B cell (primary cell): ENCODE results near the gene KRTAP10-9.
"Not testable (repeated sequence)": the region's sequence is repeated elsewhere in the genome, so short reads cannot be mapped to it uniquely, and the experiment has no call there.

Source experiments
- EZH2 ChIP-seq: IDR thresholded peaks from 2 replicates; pipeline ENCODE4 v1.6.1; 2012; ENCODE audit warnings: borderline replicate concordance, low read depth, mild to moderate bottlenecking, moderate library complexity, low read length; ENCODE audit not compliant: insufficient read depth, poor library complexity, severe bottlenecking
- TF ChIP-seq, protein P1 (sequence below): fragments of 200-600 bp; IDR thresholded peaks from one replicate; pipeline ENCODE4 v1.8.0; 2022; ENCODE audit warnings: antibody characterized with exemption, mild to moderate bottlenecking

GRCh38 chr21:44580231-44580821 is 46.6 kb upstream of the KRTAP10-9 start, which contains the start of gene KRTAP10-5:
- TF ChIP-seq, protein P1, sequence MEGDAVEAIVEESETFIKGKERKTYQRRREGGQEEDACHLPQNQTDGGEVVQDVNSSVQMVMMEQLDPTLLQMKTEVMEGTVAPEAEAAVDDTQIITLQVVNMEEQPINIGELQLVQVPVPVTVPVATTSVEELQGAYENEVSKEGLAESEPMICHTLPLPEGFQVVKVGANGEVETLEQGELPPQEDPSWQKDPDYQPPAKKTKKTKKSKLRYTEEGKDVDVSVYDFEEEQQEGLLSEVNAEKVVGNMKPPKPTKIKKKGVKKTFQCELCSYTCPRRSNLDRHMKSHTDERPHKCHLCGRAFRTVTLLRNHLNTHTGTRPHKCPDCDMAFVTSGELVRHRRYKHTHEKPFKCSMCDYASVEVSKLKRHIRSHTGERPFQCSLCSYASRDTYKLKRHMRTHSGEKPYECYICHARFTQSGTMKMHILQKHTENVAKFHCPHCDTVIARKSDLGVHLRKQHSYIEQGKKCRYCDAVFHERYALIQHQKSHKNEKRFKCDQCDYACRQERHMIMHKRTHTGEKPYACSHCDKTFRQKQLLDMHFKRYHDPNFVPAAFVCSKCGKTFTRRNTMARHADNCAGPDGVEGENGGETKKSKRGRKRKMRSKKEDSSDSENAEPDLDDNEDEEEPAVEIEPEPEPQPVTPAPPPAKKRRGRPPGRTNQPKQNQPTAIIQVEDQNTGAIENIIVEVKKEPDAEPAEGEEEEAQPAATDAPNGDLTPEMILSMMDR: not testable (repeated sequence)
- TF ChIP-seq EZH2: not testable (repeated sequence)
